NCI-H2227 (cell line): Measurements from ENCODE around the gene GBP1.
"Not testable (repeated sequence)": the region's sequence is repeated elsewhere in the genome, so short reads cannot be mapped to it uniquely, and the experiment has no call there.

Experiments used
- DNase-seq: peaks from one replicate; lab custom pipeline; 2025; ENCODE audit not compliant: unreplicated experiment; lab: John Stamatoyannopoulos, UW

GBP1 gene

GRCh38 chr1:89018318-89018717 lies 46.7 kb downstream of the GBP1 start:
- DNase-seq: not testable (repeated sequence)

GRCh38 chr1:89008511-89008910 lies 56.5 kb downstream of the GBP1 start:
- no peak for DNase-seq

GRCh38 chr1:89005286-89006151 lies 59.5 kb downstream of the GBP1 start:
- no peak for DNase-seq
